Endothelial cell of umbilical vein (primary cell): ENCODE measurements around the gene DNAAF5.

ENCODE experiments used
- JUN ChIP-seq: IDR thresholded peaks from 2 replicates; pipeline ENCODE4 v1.6.1; 2011; ENCODE audit warnings: borderline replicate concordance, low read depth; ENCODE audit not compliant: insufficient read length, insufficient read depth
- POLR2A ChIP-seq: IDR thresholded peaks from 2 replicates; pipeline ENCODE4 v1.6.1; 2012; ENCODE audit warnings: low read depth, mild to moderate bottlenecking, control low read depth, low read length
- POLR2AphosphoS5 ChIP-seq: IDR thresholded peaks from 2 replicates; pipeline ENCODE4 v1.6.1; 2012; ENCODE audit warnings: low read depth, mild to moderate bottlenecking, control low read depth, low read length, moderate library complexity; ENCODE audit not compliant: insufficient read depth
- TF ChIP-seq, protein P1 (sequence below), 2 donors: IDR thresholded peaks; 1 replicate in 1 of 2; 2 replicates in 1 of 2; pipeline ENCODE4 v1.5.1; 2011; ENCODE audit warnings: low read length in 2 of 2, mild to moderate bottlenecking in 2 of 2, moderate library complexity in 2 of 2, control low read depth in 1 of 2, inconsistent platforms in 1 of 2, low read depth in 1 of 2; ENCODE audit not compliant: insufficient read depth in 1 of 2; ENCODE audit errors: extremely low read depth in 1 of 2

GRCh38 chr7:772005-772294, 45.5 kb downstream of the DNAAF5 start:
- TF ChIP-seq, protein P1, sequence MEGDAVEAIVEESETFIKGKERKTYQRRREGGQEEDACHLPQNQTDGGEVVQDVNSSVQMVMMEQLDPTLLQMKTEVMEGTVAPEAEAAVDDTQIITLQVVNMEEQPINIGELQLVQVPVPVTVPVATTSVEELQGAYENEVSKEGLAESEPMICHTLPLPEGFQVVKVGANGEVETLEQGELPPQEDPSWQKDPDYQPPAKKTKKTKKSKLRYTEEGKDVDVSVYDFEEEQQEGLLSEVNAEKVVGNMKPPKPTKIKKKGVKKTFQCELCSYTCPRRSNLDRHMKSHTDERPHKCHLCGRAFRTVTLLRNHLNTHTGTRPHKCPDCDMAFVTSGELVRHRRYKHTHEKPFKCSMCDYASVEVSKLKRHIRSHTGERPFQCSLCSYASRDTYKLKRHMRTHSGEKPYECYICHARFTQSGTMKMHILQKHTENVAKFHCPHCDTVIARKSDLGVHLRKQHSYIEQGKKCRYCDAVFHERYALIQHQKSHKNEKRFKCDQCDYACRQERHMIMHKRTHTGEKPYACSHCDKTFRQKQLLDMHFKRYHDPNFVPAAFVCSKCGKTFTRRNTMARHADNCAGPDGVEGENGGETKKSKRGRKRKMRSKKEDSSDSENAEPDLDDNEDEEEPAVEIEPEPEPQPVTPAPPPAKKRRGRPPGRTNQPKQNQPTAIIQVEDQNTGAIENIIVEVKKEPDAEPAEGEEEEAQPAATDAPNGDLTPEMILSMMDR (IDR thresholded peaks at IDR 0.05; ENCODE audit: extremely low read depth in 1 of 2, insufficient read depth in 1 of 2, low read depth in 1 of 2, low read length in 2 of 2) = no peak
- TF ChIP-seq JUN = no peak
- TF ChIP-seq POLR2AphosphoS5 = no peak
- no peak for TF ChIP-seq POLR2A
